ENCODE data around the gene SLC25A22. TPM values are rescaled to one million over a fixed set of nuclear protein-coding genes. Genes with fewer than 3 reads are reported as not detected.

SLC25A22 gene
- total and polyA plus RNA-seq, 9 of the 15 experiments (the other 6 are each of a cell fraction or from before 2014, with no cell fraction given), result 0.41 to 55.4 (median 11.4) TPM

DNA sequence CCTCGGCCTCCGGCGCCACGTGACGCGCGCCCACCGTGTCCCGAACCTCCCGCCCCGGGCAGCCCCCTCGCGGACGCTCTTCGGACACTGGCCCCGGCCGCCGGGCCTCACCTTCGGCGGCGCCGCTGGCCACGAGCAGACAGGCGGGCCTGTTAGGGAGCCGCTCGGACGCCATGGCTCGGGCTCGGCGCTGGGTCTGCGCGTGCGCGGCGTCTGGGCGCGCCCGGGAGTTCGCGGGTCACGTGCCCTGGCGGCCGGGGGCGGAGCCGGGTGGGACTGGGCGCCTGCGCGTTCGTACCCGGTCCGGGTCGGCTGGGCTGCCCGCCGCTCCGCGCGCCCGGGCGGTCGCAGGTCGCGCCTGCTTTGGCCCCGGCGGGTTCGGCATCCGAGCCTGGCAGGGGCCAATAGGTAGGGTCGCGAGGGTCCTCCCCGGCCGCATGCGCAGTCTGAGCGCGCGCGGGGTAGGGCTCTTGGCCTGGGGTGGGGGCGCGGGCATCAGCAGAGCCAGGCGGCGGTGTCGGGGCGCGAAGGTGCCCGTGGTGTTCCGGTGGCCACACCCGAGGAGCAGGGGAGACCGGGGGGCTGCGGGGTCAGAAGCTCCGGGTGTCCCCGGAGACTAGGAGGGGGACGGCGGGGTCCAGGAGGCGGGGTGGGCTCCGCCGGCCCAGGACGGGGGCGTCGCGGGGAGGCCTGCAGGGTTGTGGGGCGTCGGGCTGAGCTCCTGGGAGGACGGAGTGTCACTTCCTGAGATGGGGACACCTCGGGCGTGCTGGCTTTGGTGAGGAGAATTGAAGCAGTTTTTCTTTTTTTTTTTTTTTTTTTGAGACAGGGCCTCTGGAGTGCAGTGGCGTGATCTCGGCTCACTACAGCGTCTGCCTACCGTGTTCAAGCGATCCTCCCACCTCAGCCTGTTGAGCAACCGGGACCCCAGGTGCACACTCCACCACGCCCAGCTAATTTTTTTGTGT is 20.5 kb downstream of the SLC25A22 start, which contains the start of gene GATD1 (continued):
- TF ChIP-seq MEIS2 (IDR thresholded peaks at IDR 0.05; ENCODE audit: partially characterized antibody) (peak; percentile 70), BHLHE40 (IDR thresholded peaks at IDR 0.05; ENCODE audit: low read length) (peak; percentile 96), CREB1 (IDR thresholded peaks at IDR 0.05) (no peak), CREB1 (CRISPR knock-in tag; IDR thresholded peaks at IDR 0.05) (peak; percentile 41; the same call in 1 of the 2 replicates), NR1H2 (CRISPR knock-in tag; IDR thresholded peaks at IDR 0.05) (0 out of 2 replicates have a peak, but pooled peaks have one; percentile 1), FOXM1 (IDR thresholded peaks at IDR 0.05; ENCODE audit: low read depth) (no peak), FOXM1 (CRISPR knock-in tag; IDR thresholded peaks at IDR 0.05; ENCODE audit: low read depth) (peak; percentile 7; the same call in 1 of the 2 replicates)
- TF ChIP-seq, protein P1, sequence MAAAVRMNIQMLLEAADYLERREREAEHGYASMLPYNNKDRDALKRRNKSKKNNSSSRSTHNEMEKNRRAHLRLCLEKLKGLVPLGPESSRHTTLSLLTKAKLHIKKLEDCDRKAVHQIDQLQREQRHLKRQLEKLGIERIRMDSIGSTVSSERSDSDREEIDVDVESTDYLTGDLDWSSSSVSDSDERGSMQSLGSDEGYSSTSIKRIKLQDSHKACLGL (CRISPR knock-in tag; IDR thresholded peaks at IDR 0.05; ENCODE audit: borderline replicate concordance, poor library complexity, severe bottlenecking), result peak; percentile 14
- TF ChIP-seq, protein P2, sequence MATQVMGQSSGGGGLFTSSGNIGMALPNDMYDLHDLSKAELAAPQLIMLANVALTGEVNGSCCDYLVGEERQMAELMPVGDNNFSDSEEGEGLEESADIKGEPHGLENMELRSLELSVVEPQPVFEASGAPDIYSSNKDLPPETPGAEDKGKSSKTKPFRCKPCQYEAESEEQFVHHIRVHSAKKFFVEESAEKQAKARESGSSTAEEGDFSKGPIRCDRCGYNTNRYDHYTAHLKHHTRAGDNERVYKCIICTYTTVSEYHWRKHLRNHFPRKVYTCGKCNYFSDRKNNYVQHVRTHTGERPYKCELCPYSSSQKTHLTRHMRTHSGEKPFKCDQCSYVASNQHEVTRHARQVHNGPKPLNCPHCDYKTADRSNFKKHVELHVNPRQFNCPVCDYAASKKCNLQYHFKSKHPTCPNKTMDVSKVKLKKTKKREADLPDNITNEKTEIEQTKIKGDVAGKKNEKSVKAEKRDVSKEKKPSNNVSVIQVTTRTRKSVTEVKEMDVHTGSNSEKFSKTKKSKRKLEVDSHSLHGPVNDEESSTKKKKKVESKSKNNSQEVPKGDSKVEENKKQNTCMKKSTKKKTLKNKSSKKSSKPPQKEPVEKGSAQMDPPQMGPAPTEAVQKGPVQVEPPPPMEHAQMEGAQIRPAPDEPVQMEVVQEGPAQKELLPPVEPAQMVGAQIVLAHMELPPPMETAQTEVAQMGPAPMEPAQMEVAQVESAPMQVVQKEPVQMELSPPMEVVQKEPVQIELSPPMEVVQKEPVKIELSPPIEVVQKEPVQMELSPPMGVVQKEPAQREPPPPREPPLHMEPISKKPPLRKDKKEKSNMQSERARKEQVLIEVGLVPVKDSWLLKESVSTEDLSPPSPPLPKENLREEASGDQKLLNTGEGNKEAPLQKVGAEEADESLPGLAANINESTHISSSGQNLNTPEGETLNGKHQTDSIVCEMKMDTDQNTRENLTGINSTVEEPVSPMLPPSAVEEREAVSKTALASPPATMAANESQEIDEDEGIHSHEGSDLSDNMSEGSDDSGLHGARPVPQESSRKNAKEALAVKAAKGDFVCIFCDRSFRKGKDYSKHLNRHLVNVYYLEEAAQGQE (IDR thresholded peaks at IDR 0.05; ENCODE audit: borderline replicate concordance), result peak; percentile 86
- TF ChIP-seq, protein P2 (CRISPR knock-in tag; IDR thresholded peaks at IDR 0.05; ENCODE audit: low read depth), result no peak
- TF ChIP-seq, protein P3, sequence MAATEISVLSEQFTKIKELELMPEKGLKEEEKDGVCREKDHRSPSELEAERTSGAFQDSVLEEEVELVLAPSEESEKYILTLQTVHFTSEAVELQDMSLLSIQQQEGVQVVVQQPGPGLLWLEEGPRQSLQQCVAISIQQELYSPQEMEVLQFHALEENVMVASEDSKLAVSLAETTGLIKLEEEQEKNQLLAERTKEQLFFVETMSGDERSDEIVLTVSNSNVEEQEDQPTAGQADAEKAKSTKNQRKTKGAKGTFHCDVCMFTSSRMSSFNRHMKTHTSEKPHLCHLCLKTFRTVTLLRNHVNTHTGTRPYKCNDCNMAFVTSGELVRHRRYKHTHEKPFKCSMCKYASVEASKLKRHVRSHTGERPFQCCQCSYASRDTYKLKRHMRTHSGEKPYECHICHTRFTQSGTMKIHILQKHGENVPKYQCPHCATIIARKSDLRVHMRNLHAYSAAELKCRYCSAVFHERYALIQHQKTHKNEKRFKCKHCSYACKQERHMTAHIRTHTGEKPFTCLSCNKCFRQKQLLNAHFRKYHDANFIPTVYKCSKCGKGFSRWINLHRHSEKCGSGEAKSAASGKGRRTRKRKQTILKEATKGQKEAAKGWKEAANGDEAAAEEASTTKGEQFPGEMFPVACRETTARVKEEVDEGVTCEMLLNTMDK (IDR thresholded peaks at IDR 0.05; ENCODE audit: borderline replicate concordance, insufficient read depth, low read depth, low read length, poor library complexity, severe bottlenecking), result peak; percentile 20

Data from K562 (cell line).